ENCODE data around the gene NFIA. TPM values are rescaled to one million over a fixed set of nuclear protein-coding genes. Genes with fewer than 3 reads are reported as not detected.
A peak's percentile ranks its signal among the peaks of the same experiment; 100 is the strongest.

Gene NFIA
- total and polyA plus RNA-seq, 2 of the 13 experiments (the other 11 are each of a cell fraction or from before 2014, with no cell fraction given) = 14.7 to 28.5 TPM

DNA sequence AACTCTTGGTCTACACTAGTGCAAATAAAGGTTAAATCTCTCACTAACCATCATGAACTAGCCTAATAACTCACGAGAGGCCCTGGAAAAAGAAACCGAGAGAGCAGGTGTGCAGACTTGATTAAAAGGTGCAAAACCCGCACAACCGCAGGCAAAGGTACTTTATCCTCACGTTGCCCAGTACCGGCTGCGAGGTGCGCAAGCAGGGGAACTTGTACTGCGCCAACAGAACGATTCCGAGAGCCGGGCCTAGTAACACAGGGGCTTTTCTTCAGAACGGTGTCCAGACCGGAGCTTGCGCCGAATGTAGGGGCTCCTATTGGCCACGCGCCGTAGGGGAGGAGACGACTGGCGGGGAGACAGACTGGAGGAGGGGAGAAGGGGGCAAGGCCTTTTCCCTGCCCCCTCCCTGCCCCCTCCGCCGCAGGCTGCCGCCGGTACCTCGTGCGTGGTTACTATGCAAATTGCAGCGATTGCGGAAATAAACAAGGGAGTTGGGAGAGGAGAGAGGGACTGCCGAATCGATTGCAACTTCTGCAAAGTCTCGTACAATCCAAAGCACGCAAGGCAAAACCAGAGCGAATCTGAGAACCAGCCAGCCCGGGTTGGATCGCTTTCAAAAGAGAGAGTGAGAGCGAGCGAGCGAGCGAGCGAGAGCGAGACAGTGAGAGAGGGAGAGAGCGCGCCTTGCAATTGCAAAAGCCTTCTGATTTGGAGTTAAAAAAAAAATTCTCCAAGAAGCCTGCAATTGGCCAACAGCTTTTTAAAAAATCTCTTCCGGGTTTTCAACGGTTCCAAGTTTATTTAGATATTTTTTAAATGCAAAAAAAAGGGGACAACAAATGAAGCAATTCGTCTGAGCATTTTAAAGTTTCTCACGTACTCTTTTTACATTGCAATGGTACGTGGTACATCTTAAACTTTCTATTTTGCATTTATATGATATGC is 5.4 kb upstream of the NFIA start (continued):
- TF ChIP-seq REPIN1 (CRISPR knock-in tag; IDR thresholded peaks at IDR 0.05; ENCODE audit: borderline replicate concordance, low read depth) (0 out of 2 replicates have a peak, but pooled peaks have one; percentile 43), SIN3B (IDR thresholded peaks at IDR 0.05; ENCODE audit: low read length) (no peak), CEBPG (CRISPR knock-in tag; IDR thresholded peaks at IDR 0.05) (peak; percentile 67), SRSF4 (IDR thresholded peaks at IDR 0.05; ENCODE audit: low read depth, low read length, poor library complexity, severe bottlenecking) (no peak), ZKSCAN1 (IDR thresholded peaks at IDR 0.05; ENCODE audit: low read length) (no peak), GATAD2A (CRISPR knock-in tag; IDR thresholded peaks at IDR 0.05) (peak; percentile 86), MEF2D (CRISPR knock-in tag; IDR thresholded peaks at IDR 0.05) (peak; percentile 46; the same call in 1 of the 2 replicates), KMT2A (CRISPR knock-in tag; IDR thresholded peaks at IDR 0.05) (peak; percentile 87), ELF3 (CRISPR knock-in tag; IDR thresholded peaks at IDR 0.05) (peak; percentile 72), RBM39 (IDR thresholded peaks at IDR 0.05; ENCODE audit: low read depth, low read length, poor library complexity, severe bottlenecking) (peak; percentile 71), ZNF292 (CRISPR knock-in tag; IDR thresholded peaks at IDR 0.05; ENCODE audit: borderline replicate concordance, low read depth) (peak; percentile 97; the same call in 1 of the 2 replicates), FOSL1 (CRISPR knock-in tag; IDR thresholded peaks at IDR 0.05; ENCODE audit: borderline replicate concordance) (no peak), ELF1 (CRISPR knock-in tag; IDR thresholded peaks at IDR 0.05) (peak; percentile 85), HMGA1 (CRISPR knock-in tag; conservative IDR thresholded peaks at IDR 0.05) (no peak), RXRB (CRISPR knock-in tag; IDR thresholded peaks at IDR 0.05; ENCODE audit: borderline replicate concordance) (peak; percentile 71; the same call in 1 of the 2 replicates), ZBTB3 (CRISPR knock-in tag; IDR thresholded peaks at IDR 0.05; ENCODE audit: borderline replicate concordance, low read depth) (peak; percentile 70; the same call in 1 of the 2 replicates), PCBP2 (optimal IDR thresholded peaks at IDR 0.05; ENCODE audit: low read depth, low read length, poor library complexity, severe bottlenecking) (no peak), ZBTB2 (CRISPR knock-in tag; IDR thresholded peaks at IDR 0.05; ENCODE audit: low read depth) (peak; percentile 75), ZNF281 (CRISPR knock-in tag; IDR thresholded peaks at IDR 0.05; ENCODE audit: borderline replicate concordance) (peak; percentile 94)
- TF ChIP-seq, protein P1, sequence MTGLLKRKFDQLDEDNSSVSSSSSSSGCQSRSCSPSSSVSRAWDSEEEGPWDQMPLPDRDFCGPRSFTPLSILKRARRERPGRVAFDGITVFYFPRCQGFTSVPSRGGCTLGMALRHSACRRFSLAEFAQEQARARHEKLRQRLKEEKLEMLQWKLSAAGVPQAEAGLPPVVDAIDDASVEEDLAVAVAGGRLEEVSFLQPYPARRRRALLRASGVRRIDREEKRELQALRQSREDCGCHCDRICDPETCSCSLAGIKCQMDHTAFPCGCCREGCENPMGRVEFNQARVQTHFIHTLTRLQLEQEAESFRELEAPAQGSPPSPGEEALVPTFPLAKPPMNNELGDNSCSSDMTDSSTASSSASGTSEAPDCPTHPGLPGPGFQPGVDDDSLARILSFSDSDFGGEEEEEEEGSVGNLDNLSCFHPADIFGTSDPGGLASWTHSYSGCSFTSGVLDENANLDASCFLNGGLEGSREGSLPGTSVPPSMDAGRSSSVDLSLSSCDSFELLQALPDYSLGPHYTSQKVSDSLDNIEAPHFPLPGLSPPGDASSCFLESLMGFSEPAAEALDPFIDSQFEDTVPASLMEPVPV (CRISPR knock-in tag; IDR thresholded peaks at IDR 0.05) = peak; percentile 52; the same call in 1 of the 2 replicates
- TF ChIP-seq, protein P2, sequence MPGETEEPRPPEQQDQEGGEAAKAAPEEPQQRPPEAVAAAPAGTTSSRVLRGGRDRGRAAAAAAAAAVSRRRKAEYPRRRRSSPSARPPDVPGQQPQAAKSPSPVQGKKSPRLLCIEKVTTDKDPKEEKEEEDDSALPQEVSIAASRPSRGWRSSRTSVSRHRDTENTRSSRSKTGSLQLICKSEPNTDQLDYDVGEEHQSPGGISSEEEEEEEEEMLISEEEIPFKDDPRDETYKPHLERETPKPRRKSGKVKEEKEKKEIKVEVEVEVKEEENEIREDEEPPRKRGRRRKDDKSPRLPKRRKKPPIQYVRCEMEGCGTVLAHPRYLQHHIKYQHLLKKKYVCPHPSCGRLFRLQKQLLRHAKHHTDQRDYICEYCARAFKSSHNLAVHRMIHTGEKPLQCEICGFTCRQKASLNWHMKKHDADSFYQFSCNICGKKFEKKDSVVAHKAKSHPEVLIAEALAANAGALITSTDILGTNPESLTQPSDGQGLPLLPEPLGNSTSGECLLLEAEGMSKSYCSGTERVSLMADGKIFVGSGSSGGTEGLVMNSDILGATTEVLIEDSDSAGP (CRISPR knock-in tag; IDR thresholded peaks at IDR 0.05; ENCODE audit: borderline replicate concordance) = peak; percentile 78
